H1 (cell line): ENCODE measurements around the gene TTC22. TPM values are rescaled to one million over a fixed set of nuclear protein-coding genes. Genes with fewer than 3 reads are reported as not detected.

ENCODE experiments used
- CTCF ChIA-PET: fragments of 300-600 bp; sonication (Branson Sonifier 250); formaldehyde crosslinking; loops from one replicate; lab custom pipeline; 2021; ENCODE audit not compliant: partially characterized antibody; lab: Charles Lee
- POLR2A ChIA-PET: fragments of 300-600 bp; sonication (Branson Sonifier 250); formaldehyde crosslinking; loops from one replicate; lab custom pipeline; 2021; ENCODE audit warnings: inconsistent platforms; ENCODE audit not compliant: partially characterized antibody; lab: Charles Lee
- DNase-seq, 2 experiments: peaks; one replicate each; pipeline versions ENCODE4 v3.0.0 to v3.0.0-alpha.2; 2010 to 2022; ENCODE audit warnings: low spot score in 2 of 2, low read depth in 1 of 2, mixed read lengths in 1 of 2
- FAIRE-seq: peaks from 2 replicates; lab custom pipeline; 2011; peaks lifted over from hg19 to GRCh38; lab: Jason Lieb, UNC
- H2AFZ ChIP-seq: 2 replicates; pipeline ENCODE4 v1.8.1; 2012; ENCODE audit warnings: low read length, inconsistent platforms
- H2AK5ac ChIP-seq: 2 replicates; pipeline ENCODE4 v1.6.1; 2013; ENCODE audit warnings: low read depth, low read length
- H2BK120ac ChIP-seq: replicated peaks from 2 replicates; pipeline ENCODE3; 2013; ENCODE audit warnings: low read depth, low read length, inconsistent platforms
- H2BK12ac ChIP-seq: 2 replicates; pipeline ENCODE4 v1.6.1; 2013; ENCODE audit warnings: low read depth, low read length
- H2BK15ac ChIP-seq: 2 replicates; pipeline ENCODE4 v1.6.1; 2013; ENCODE audit warnings: low read length
- H2BK20ac ChIP-seq: 2 replicates; pipeline ENCODE4 v1.6.1; 2013; ENCODE audit warnings: low read length
- H2BK5ac ChIP-seq: 2 replicates; pipeline ENCODE4 v1.6.1; 2013; ENCODE audit warnings: low read depth, low read length
- H3K14ac ChIP-seq: 2 replicates; pipeline ENCODE4 v1.6.1; 2013; ENCODE audit warnings: inconsistent platforms; ENCODE audit not compliant: insufficient read length
- H3K18ac ChIP-seq: 2 replicates; pipeline ENCODE4 v1.6.1; 2013; ENCODE audit warnings: low read length; ENCODE audit errors: extremely low read depth
- H3K23ac ChIP-seq: 2 replicates; pipeline ENCODE4 v1.6.1; 2013; ENCODE audit warnings: inconsistent platforms; ENCODE audit not compliant: insufficient read length
- H3K23me2 ChIP-seq: 2 replicates; pipeline ENCODE4 v1.6.1; 2013; ENCODE audit warnings: low read depth, low read length
- H3K27ac ChIP-seq: 2 replicates; pipeline ENCODE4 v1.6.1; 2011; ENCODE audit warnings: low read depth, low read length, inconsistent platforms
- H3K27me3 ChIP-seq, 4 experiments: replicated peaks in 1 of 4; 1 replicate in 1 of 4; 2 replicates in 3 of 4; pipeline versions ENCODE4 v1.6.1 to v1.8.1; 2011 to 2013; ENCODE audit warnings: low read length in 3 of 4, mild to moderate bottlenecking in 3 of 4, inconsistent platforms in 2 of 4, mixed read lengths in 2 of 4, moderate library complexity in 1 of 4; ENCODE audit not compliant: control insufficient read depth in 3 of 4, insufficient read depth in 3 of 4; ENCODE audit errors: extremely low read depth in 1 of 4
- H3K36me3 ChIP-seq, 4 experiments: 2 replicates each; pipeline versions ENCODE4 v1.6.1 to v1.8.1; 2011 to 2013; ENCODE audit warnings: mild to moderate bottlenecking in 4 of 4, low read length in 3 of 4, moderate library complexity in 2 of 4, control low read depth in 1 of 4, inconsistent platforms in 1 of 4; ENCODE audit not compliant: insufficient read depth in 4 of 4, control insufficient read depth in 2 of 4
- H3K4ac ChIP-seq: replicated peaks from 2 replicates; pipeline ENCODE3; 2013; ENCODE audit warnings: low read length, low read depth, mixed read lengths, inconsistent platforms; ENCODE audit not compliant: insufficient read length
- H3K4me1 ChIP-seq, 4 experiments: replicated peaks in 1 of 4; 1 replicate in 1 of 4; 2 replicates in 3 of 4; pipeline versions ENCODE4 v1.6.1 to v1.8.1; 2011 to 2013; ENCODE audit warnings: low read length in 3 of 4, inconsistent platforms in 2 of 4, mixed read lengths in 1 of 4; ENCODE audit not compliant: insufficient read depth in 4 of 4, control insufficient read depth in 3 of 4
- H3K4me2 ChIP-seq, 2 experiments: 2 replicates each; pipeline versions ENCODE4 v1.6.1 to v1.8.1; 2011 to 2013; ENCODE audit warnings: low read depth in 2 of 2, low read length in 2 of 2, control low read depth in 1 of 2, inconsistent platforms in 1 of 2, mild to moderate bottlenecking in 1 of 2; ENCODE audit not compliant: insufficient read depth in 1 of 2
- H3K4me3 ChIP-seq, 4 experiments: fragments of 200-600, 300-600 bp in 1 of 4; sonication (generic), shearing (Covaris generic), sonication (Bioruptor Twin) in 1 of 4; 2 replicates each; pipeline versions ENCODE4 v1.5.1 to v1.8.1; 2011 to 2016; ENCODE audit warnings: low read length in 4 of 4, low read depth in 3 of 4, control low read depth in 2 of 4, inconsistent platforms in 2 of 4, mild to moderate bottlenecking in 2 of 4, mixed read lengths in 1 of 4, moderate library complexity in 1 of 4; ENCODE audit not compliant: insufficient read depth in 2 of 4; ENCODE audit errors: extremely low read depth in 1 of 4
- H3K56ac ChIP-seq: replicated peaks from 2 replicates; pipeline ENCODE3; 2013; ENCODE audit warnings: low read depth, mild to moderate bottlenecking, mixed read lengths, low read length, inconsistent platforms; ENCODE audit not compliant: insufficient read length
- H3K79me1 ChIP-seq: 2 replicates; pipeline ENCODE4 v1.6.1; 2013; ENCODE audit warnings: low read depth, low read length, control low read depth
- H3K79me2 ChIP-seq, 2 experiments: 2 replicates each; pipeline versions ENCODE4 v1.6.1 to v1.8.1; 2012 to 2013; ENCODE audit warnings: low read length in 2 of 2, mild to moderate bottlenecking in 2 of 2, inconsistent platforms in 1 of 2; ENCODE audit not compliant: insufficient read depth in 2 of 2, control insufficient read depth in 1 of 2
- H3K9ac ChIP-seq, 4 experiments: replicated peaks in 1 of 4; 1 replicate in 1 of 4; 2 replicates in 3 of 4; pipeline versions ENCODE4 v1.6.1 to v1.8.1; 2011 to 2013; ENCODE audit warnings: low read depth in 3 of 4, low read length in 3 of 4, control low read depth in 2 of 4, mild to moderate bottlenecking in 2 of 4, moderate library complexity in 2 of 4, inconsistent platforms in 1 of 4; ENCODE audit errors: extremely low read depth in 1 of 4
- H3K9me3 ChIP-seq, 2 experiments: 2 replicates each; pipeline versions ENCODE4 v1.6.1 to v1.8.1; 2012 to 2013; ENCODE audit warnings: mild to moderate bottlenecking in 2 of 2, moderate library complexity in 2 of 2, control low read depth in 1 of 2, inconsistent platforms in 1 of 2, low read depth in 1 of 2, low read length in 1 of 2, mixed read lengths in 1 of 2; ENCODE audit not compliant: insufficient read depth in 2 of 2
- H4K20me1 ChIP-seq, 2 experiments: replicated peaks in 1 of 2; 2 replicates each; pipeline versions ENCODE3 to v1.8.1; 2011 to 2013; ENCODE audit warnings: inconsistent platforms in 2 of 2, low read length in 2 of 2, mild to moderate bottlenecking in 1 of 2; ENCODE audit not compliant: insufficient read depth in 2 of 2, control insufficient read depth in 1 of 2
- H4K5ac ChIP-seq: 2 replicates; pipeline ENCODE4 v1.6.1; 2013; ENCODE audit warnings: low read length, low read depth, mixed read lengths, inconsistent platforms; ENCODE audit not compliant: insufficient read length
- H4K8ac ChIP-seq: 2 replicates; pipeline ENCODE4 v1.8.0; 2013; ENCODE audit warnings: mild to moderate bottlenecking, moderate library complexity, low read length, inconsistent platforms; ENCODE audit not compliant: insufficient read depth; ENCODE audit errors: extremely low read depth
- H4K91ac ChIP-seq: replicated peaks from 2 replicates; pipeline ENCODE3; 2013; ENCODE audit warnings: low read length, mixed read lengths, inconsistent platforms; ENCODE audit not compliant: insufficient read length
- BCL11A ChIP-seq, 2 experiments: IDR thresholded peaks; one replicate each; pipeline ENCODE4 v1.6.1; 2011; ENCODE audit warnings: low read depth in 2 of 2, low read length in 2 of 2, mild to moderate bottlenecking in 2 of 2
- CBX8 ChIP-seq: fragments of 300-800, 300-1000 bp; sonication (generic); IDR thresholded peaks from 2 replicates; pipeline ENCODE4 v1.7.1; 2016; ENCODE audit warnings: low read depth, low read length, borderline replicate concordance
- CREB1 ChIP-seq: IDR thresholded peaks from 2 replicates; pipeline ENCODE4 v1.6.1; 2012; ENCODE audit warnings: inconsistent platforms
- EZH2 ChIP-seq: fragments of 200-600 bp; sonication (generic); IDR thresholded peaks from 2 replicates; pipeline ENCODE4 v1.7.1; 2012; ENCODE audit warnings: low read depth, mild to moderate bottlenecking, moderate library complexity, low read length, inconsistent platforms; ENCODE audit not compliant: severe bottlenecking
- FOSL1 ChIP-seq: IDR thresholded peaks from 2 replicates; pipeline ENCODE4 v1.6.1; 2011; ENCODE audit warnings: mild to moderate bottlenecking, low read depth, low read length, moderate library complexity; ENCODE audit not compliant: insufficient read depth
- HDAC6 ChIP-seq: IDR thresholded peaks from one replicate; pipeline ENCODE4 v1.7.1; 2012; ENCODE audit warnings: low read depth, mild to moderate bottlenecking, inconsistent platforms, low read length, moderate library complexity
- KDM5A ChIP-seq: fragments of 200-600 bp; IDR thresholded peaks from 2 replicates; pipeline ENCODE4 v1.7.1; 2012; ENCODE audit warnings: mild to moderate bottlenecking, low read length, inconsistent platforms, mixed read lengths
- POLR2A ChIP-seq, 2 experiments: IDR thresholded peaks; 1 replicate in 1 of 2; 2 replicates in 1 of 2; pipeline ENCODE4 v1.6.1; 2011; ENCODE audit warnings: low read depth in 2 of 2, low read length in 2 of 2, mild to moderate bottlenecking in 2 of 2; ENCODE audit errors: control extremely low read depth in 1 of 2
- POU5F1 ChIP-seq: IDR thresholded peaks from 2 replicates; pipeline ENCODE4 v1.6.1; 2011; ENCODE audit warnings: low read depth, mild to moderate bottlenecking, low read length, moderate library complexity
- RAD21 ChIP-seq, 2 experiments: IDR thresholded peaks in 1 of 2; conservative IDR thresholded peaks in 1 of 2; 2 replicates each; pipeline ENCODE4 v1.6.1; 2011; ENCODE audit warnings: low read depth in 2 of 2, low read length in 2 of 2, improper control_type of control experiment in 1 of 2, inconsistent platforms in 1 of 2, mild to moderate bottlenecking in 1 of 2, moderate library complexity in 1 of 2
- SP4 ChIP-seq: IDR thresholded peaks from 2 replicates; pipeline ENCODE4 v1.6.1; 2012; ENCODE audit warnings: low read length, inconsistent platforms
- TAF7 ChIP-seq: optimal IDR thresholded peaks from 2 replicates; pipeline ENCODE3; 2011; ENCODE audit warnings: low read depth, mild to moderate bottlenecking, inconsistent platforms, low read length, moderate library complexity, borderline replicate concordance
- WGBS, 2 experiments: shearing (Covaris generic) in 1 of 2; methylation state at CpG; one replicate each; pipeline versions ENCODE4 v1.1.6 to v1.1.7; 2013 to 2015; ENCODE audit warnings: low lambda C conversion rate in 2 of 2, mixed read lengths in 2 of 2, inconsistent platforms in 1 of 2, low coverage in 1 of 2, missing lambda C conversion rate in 1 of 2; ENCODE audit not compliant: insufficient replicate concordance in 2 of 2, insufficient coverage in 1 of 2, insufficient read length in 1 of 2; ENCODE audit errors: extremely low coverage in 1 of 2, missing lambda C conversion rate in 1 of 2; 5-methylcytosine and 5-hydroxymethylcytosine counted together
- polyA plus RNA-seq, 7 experiments: library from polyadenylated mRNA; depleted of rRNA in 3 of 7; stranded (reverse) in 5 of 7; unstranded in 2 of 7; fragments of >200 nt in 5 of 7; fragments of 200-250 nt in 2 of 7; gene quantifications; 1 replicate in 5 of 7; 2 replicates in 1 of 7; 4 replicates in 1 of 7; pipeline versions ENCODE4 v1.2.1 to v1.2.3, GENCODE V29; 2011 to 2013; ENCODE audit warnings: missing spikeins in 2 of 7, mixed read lengths in 2 of 7
- total RNA-seq: library from RNA; stranded (reverse); fragmentation: NEBNext Ultra II Directional; extraction: Animal tissue kit (Norgen Biotek cat#: 25700); gene quantifications from 2 replicates; pipeline ENCODE4 v1.2.1, GENCODE V29; 2021
- TF ChIP-seq, protein P1 (sequence below): IDR thresholded peaks from 2 replicates; pipeline ENCODE4 v1.6.1; 2012; ENCODE audit warnings: low read length, inconsistent platforms

The TTC22 gene
- total and polyA plus RNA-seq, 2 of the 8 experiments (the other 6 are each of a cell fraction or from before 2014, with no cell fraction given) = 1.00 to 1.6 TPM

DNA sequence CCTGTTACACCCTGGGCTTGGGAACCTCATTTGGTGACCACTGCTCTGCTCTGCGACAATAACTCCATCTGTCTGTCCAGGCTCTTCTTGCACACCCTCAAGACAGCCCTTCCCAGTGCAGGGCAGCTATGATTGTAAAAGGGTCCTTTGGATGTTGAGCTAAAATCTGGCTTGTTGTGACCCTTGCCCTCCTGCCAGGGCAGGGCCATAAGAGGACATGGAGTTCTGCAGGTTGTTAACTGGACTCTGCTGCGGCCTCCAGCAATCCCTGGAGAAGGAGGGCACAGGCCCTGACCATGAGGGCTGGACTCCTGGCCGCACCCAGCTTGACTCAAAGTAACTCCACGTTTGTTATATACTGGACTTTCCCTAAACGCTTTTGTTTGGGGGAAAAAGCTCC, 44.6 kb upstream of the TTC22 start:
- no peak overlapping the region for H3K4ac ChIP-seq
- no peak for TF ChIP-seq SP4
- no peak for TF ChIP-seq FOSL1
- no peak for TF ChIP-seq CREB1
- no peak for TF ChIP-seq RAD21 (IDR thresholded peaks at IDR 0.05 in 1 of 2, conservative IDR thresholded peaks at IDR 0.05 in 1 of 2; ENCODE audit: low read depth in 2 of 2, low read length in 2 of 2)
- TF ChIP-seq, protein P1, sequence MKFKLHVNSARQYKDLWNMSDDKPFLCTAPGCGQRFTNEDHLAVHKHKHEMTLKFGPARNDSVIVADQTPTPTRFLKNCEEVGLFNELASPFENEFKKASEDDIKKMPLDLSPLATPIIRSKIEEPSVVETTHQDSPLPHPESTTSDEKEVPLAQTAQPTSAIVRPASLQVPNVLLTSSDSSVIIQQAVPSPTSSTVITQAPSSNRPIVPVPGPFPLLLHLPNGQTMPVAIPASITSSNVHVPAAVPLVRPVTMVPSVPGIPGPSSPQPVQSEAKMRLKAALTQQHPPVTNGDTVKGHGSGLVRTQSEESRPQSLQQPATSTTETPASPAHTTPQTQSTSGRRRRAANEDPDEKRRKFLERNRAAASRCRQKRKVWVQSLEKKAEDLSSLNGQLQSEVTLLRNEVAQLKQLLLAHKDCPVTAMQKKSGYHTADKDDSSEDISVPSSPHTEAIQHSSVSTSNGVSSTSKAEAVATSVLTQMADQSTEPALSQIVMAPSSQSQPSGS = no peak
- no peak for TF ChIP-seq HDAC6
- no peak for TF ChIP-seq TAF7
- TF ChIP-seq POLR2A (IDR thresholded peaks at IDR 0.05; ENCODE audit: control extremely low read depth in 1 of 2, low read depth in 2 of 2, low read length in 2 of 2) = no peak
- TF ChIP-seq POU5F1 = no peak
- no peak for TF ChIP-seq KDM5A
- no peak for TF ChIP-seq BCL11A (IDR thresholded peaks at IDR 0.05; ENCODE audit: low read depth in 2 of 2, low read length in 2 of 2)
- no peak for TF ChIP-seq EZH2
- no peak for TF ChIP-seq CBX8
- H3K56ac ChIP-seq = no peak overlapping the region
- 93% methylated on average over 5 of the region's 5 CpGs; no CpG with 5 or more reads in 1 of the 2 experiments for WGBS, 2 experiments
- H3K18ac ChIP-seq = no peak overlapping the region
- H4K91ac ChIP-seq = no peak overlapping the region
- H4K5ac ChIP-seq = no peak overlapping the region
- H3K27ac ChIP-seq = no peak overlapping the region
- no peak overlapping the region for H3K4me2 ChIP-seq
- no peak overlapping the region for H2AK5ac ChIP-seq
- no peaks in the 10 kb centered on the region for H3K79me2 ChIP-seq
- no peak overlapping the region for H3K4me3 ChIP-seq
- H2BK5ac ChIP-seq = no peak overlapping the region
- no peak overlapping the region for H2BK20ac ChIP-seq
- DNase-seq (peak in 1 of 2 experiments; percentile 37), FAIRE-seq (no peak)
- no peak overlapping the region for H3K14ac ChIP-seq
- H4K8ac ChIP-seq = no peak overlapping the region
- H2BK120ac ChIP-seq = no peak overlapping the region
- no peaks in the 10 kb centered on the region for H3K23me2 ChIP-seq
- no peak overlapping the region for H3K23ac ChIP-seq
- H3K36me3 ChIP-seq = peaks cover 4 to 24% (median 18%) of the 10 kb centered on the region in 4 experiments; a peak in 7 of 8 replicates
- ChIA-PET CTCF (interaction anchor here (0.9 to 4.1 kb wide), 6 partner anchors 10 to 95 kb away, joined by 3 to 16 read pairs (median 3); partner anchors contain the start of gene TTC22), POLR2A (interaction anchor here (0.5 kb wide), 1 partner anchor 37 kb away, joined by 3 read pairs; no protein-coding TSS in a partner anchor)
- H2BK12ac ChIP-seq = no peak overlapping the region
- H3K9me3 ChIP-seq = 0 out of 4 replicates have a peak, but pooled peaks cover 0 to 3% of the 10 kb centered on the region in 2 experiments
- no peaks in the 10 kb centered on the region for H3K27me3 ChIP-seq
- H2AFZ ChIP-seq = no peak overlapping the region
- H3K9ac ChIP-seq = no peak overlapping the region
- H2BK15ac ChIP-seq = no peak overlapping the region
- H3K79me1 ChIP-seq = peaks cover 2% of the 10 kb centered on the region; the same call in 1 of the 2 replicates
- H4K20me1 ChIP-seq = peaks cover 3 to 4% of the 10 kb centered on the region in 2 experiments
- no peaks in the 10 kb centered on the region for H3K4me1 ChIP-seq
